Measurements from ENCODE around the gene POLD1. TPM values are rescaled to one million over a fixed set of nuclear protein-coding genes. Genes with fewer than 3 reads are reported as not detected.

POLD1 gene
- total and polyA plus RNA-seq, 2 experiments from 2014 or later: 73.8 to 74.3 TPM

- no peak for DNase-seq (ENCODE audit: low read depth in 1 of 2, low spot score in 1 of 2)
- TF ChIP-seq CTCF (IDR thresholded peaks at IDR 0.05; ENCODE audit: low read depth, low read length): no peak
- Histone ChIP-seq H3K9me3 (ENCODE audit: low read depth) (no peaks in the 10 kb centered on the region), H3K36me3 (peaks cover 5% of the 10 kb centered on the region), H3K27me3 (no peaks in the 10 kb centered on the region), H3K4me1 (ENCODE audit: low read depth) (no peaks in the 10 kb centered on the region), H3K27ac (no peak overlapping the region), H3K4me3 (no peak overlapping the region)
Measured at GRCh38 chr19:50410109-50410508, 26.0 kb downstream of the POLD1 start.

- H3K27me3 ChIP-seq: no peaks in the 10 kb centered on the region
- H3K27ac ChIP-seq: no peak overlapping the region
- no peak for DNase-seq (ENCODE audit: low read depth in 1 of 2, low spot score in 1 of 2)
- no peak for TF ChIP-seq CTCF (IDR thresholded peaks at IDR 0.05; ENCODE audit: low read depth, low read length)
- no peaks in the 10 kb centered on the region for H3K4me1 ChIP-seq (ENCODE audit: low read depth)
- H3K9me3 ChIP-seq (ENCODE audit: low read depth): no peaks in the 10 kb centered on the region
- H3K4me3 ChIP-seq: no peak overlapping the region
- peaks cover 5% of the 10 kb centered on the region for H3K36me3 ChIP-seq
Measured at GRCh38 chr19:50412419-50412818, 28.3 kb downstream of the POLD1 start.

GRCh38 chr19:50413096-50413495 is 28.9 kb downstream of the POLD1 start:
- Histone ChIP-seq H3K36me3 (peaks cover 5% of the 10 kb centered on the region), H3K4me3 (no peak overlapping the region), H3K27me3 (no peaks in the 10 kb centered on the region), H3K27ac (no peak overlapping the region), H3K4me1 (ENCODE audit: low read depth) (no peaks in the 10 kb centered on the region), H3K9me3 (ENCODE audit: low read depth) (no peaks in the 10 kb centered on the region)
- no peak for TF ChIP-seq CTCF (IDR thresholded peaks at IDR 0.05; ENCODE audit: low read depth, low read length)
- DNase-seq (ENCODE audit: low read depth in 1 of 2, low spot score in 1 of 2): no peak

- no peak for TF ChIP-seq CTCF (IDR thresholded peaks at IDR 0.05; ENCODE audit: low read depth, low read length)
- Histone ChIP-seq H3K9me3 (ENCODE audit: low read depth) (no peaks in the 10 kb centered on the region), H3K4me3 (no peak overlapping the region), H3K27me3 (no peaks in the 10 kb centered on the region), H3K36me3 (peaks cover 5% of the 10 kb centered on the region), H3K4me1 (ENCODE audit: low read depth) (peaks cover 1% of the 10 kb centered on the region), H3K27ac (no peak overlapping the region)
- DNase-seq (ENCODE audit: low read depth in 1 of 2, low spot score in 1 of 2): no peak
Measured at GRCh38 chr19:50413531-50413930, 29.4 kb downstream of the POLD1 start.

GRCh38 chr19:50414864-50415660 is 30.9 kb downstream of the POLD1 start:
- no peak overlapping the region for H3K27ac ChIP-seq
- H3K4me3 ChIP-seq: no peak overlapping the region
- H3K9me3 ChIP-seq (ENCODE audit: low read depth): no peaks in the 10 kb centered on the region
- peaks cover 3% of the 10 kb centered on the region for H3K4me1 ChIP-seq (ENCODE audit: low read depth)
- peak; percentile 82 for DNase-seq (ENCODE audit: low read depth in 1 of 2, low spot score in 1 of 2)
- peak; percentile 92 for TF ChIP-seq CTCF (IDR thresholded peaks at IDR 0.05; ENCODE audit: low read depth, low read length)
- peaks cover 14% of the 10 kb centered on the region for H3K27me3 ChIP-seq
- H3K36me3 ChIP-seq: no peaks in the 10 kb centered on the region

All from cardiac muscle cell (in vitro differentiated cells and primary cell).